Vagina (tissue), 2 donors: ENCODE results near the gene KMT2A.

Experiments
- CTCF ChIP-seq, 3 experiments: fragments of 450-650 bp in 2 of 3; fragments of 200-600 bp in 1 of 3; sonication (generic) in 1 of 3; IDR thresholded peaks; one replicate each; pipeline ENCODE4 v1.5.1; 2017 to 2019; ENCODE audit warnings: antibody characterized with exemption in 3 of 3, mild to moderate bottlenecking in 2 of 3, moderate library complexity in 2 of 3
- POLR2A ChIP-seq, 2 donors: fragments of 450-650 bp; IDR thresholded peaks; one replicate each; pipeline ENCODE4 v1.6.1; 2017; ENCODE audit warnings: antibody characterized with exemption in 2 of 2, mild to moderate bottlenecking in 2 of 2, moderate library complexity in 2 of 2
- POLR2AphosphoS5 ChIP-seq, 2 donors: sonication (generic); formaldehyde crosslinking; IDR thresholded peaks; one replicate each; pipeline ENCODE4 v1.9.0; 2017; ENCODE audit warnings: antibody characterized with exemption in 2 of 2, mild to moderate bottlenecking in 2 of 2, low read depth in 1 of 2; ENCODE audit not compliant: insufficient read depth in 1 of 2

GRCh38 chr11:118524356-118524755, 88.1 kb downstream of the KMT2A start:
- TF ChIP-seq CTCF (IDR thresholded peaks at IDR 0.05) (no peak), POLR2AphosphoS5 (IDR thresholded peaks at IDR 0.05; ENCODE audit: insufficient read depth in 1 of 2, low read depth in 1 of 2) (no peak), POLR2A (IDR thresholded peaks at IDR 0.05) (no peak)
